GM23338 (cell line): Measurements from ENCODE around the gene NUDT21. TPM values are rescaled to one million over a fixed set of nuclear protein-coding genes. Genes with fewer than 3 reads are reported as not detected.

Source experiments
- ATAC-seq: fragments of 200-7000 bp; cut with Tn5 transposase; 3 replicates; pipeline ENCODE4 v1.9.1; 2020
- DNase-seq: peaks from one replicate; pipeline ENCODE4 v3.0.0-alpha.2; 2015; ENCODE audit warnings: low spot score
- H2AFZ ChIP-seq: fragments of 200-600 bp; sonication (generic); 2 replicates; pipeline ENCODE4 v1.8.0; 2016; ENCODE audit warnings: antibody characterized with exemption, mild to moderate bottlenecking, moderate library complexity
- H3F3A ChIP-seq: fragments of 200-600 bp; sonication (generic); replicated peaks from 2 replicates; pipeline ENCODE4 v1.8.0; 2017; ENCODE audit warnings: antibody characterized with exemption, mixed run types, low read depth
- H3K27ac ChIP-seq: fragments of 200-600 bp; sonication (generic); 2 replicates; pipeline ENCODE4 v1.6.1; 2016; ENCODE audit warnings: low read depth
- H3K27me3 ChIP-seq: fragments of 200-600 bp; sonication (generic); 2 replicates; pipeline ENCODE4 v1.8.0; 2016; ENCODE audit warnings: mild to moderate bottlenecking, mixed run types, moderate library complexity; ENCODE audit not compliant: insufficient read depth
- H3K36me3 ChIP-seq: fragments of 200-600 bp; sonication (generic); 2 replicates; pipeline ENCODE4 v1.8.0; 2016; ENCODE audit warnings: mild to moderate bottlenecking; ENCODE audit not compliant: insufficient read depth
- H3K4me1 ChIP-seq: fragments of 200-600 bp; sonication (generic); 2 replicates; pipeline ENCODE4 v1.8.0; 2016; ENCODE audit warnings: mild to moderate bottlenecking, moderate library complexity; ENCODE audit not compliant: insufficient read depth
- H3K4me2 ChIP-seq: fragments of 200-600 bp; sonication (generic); 2 replicates; pipeline ENCODE4 v1.7.1; 2017; ENCODE audit warnings: mixed run types
- H3K4me3 ChIP-seq: fragments of 200-600 bp; sonication (generic); 2 replicates; pipeline ENCODE4 v1.6.1; 2016; ENCODE audit warnings: mixed run types
- H3K79me2 ChIP-seq: fragments of 200-600 bp; sonication (generic); replicated peaks from 2 replicates; pipeline ENCODE4 v1.8.0; 2017; ENCODE audit warnings: mild to moderate bottlenecking; ENCODE audit not compliant: insufficient read depth
- H3K9me2 ChIP-seq: fragments of 200-600 bp; sonication (generic); 2 replicates; pipeline ENCODE4 v1.8.0; 2017; ENCODE audit not compliant: insufficient read depth
- H4K20me1 ChIP-seq: fragments of 200-600 bp; sonication (generic); replicated peaks from 2 replicates; pipeline ENCODE4 v1.8.0; 2017; ENCODE audit warnings: mild to moderate bottlenecking; ENCODE audit not compliant: insufficient read depth
- H3K27ac Mint-ChIP-seq: 2 replicates; pipeline ENCODE4 v1.8.0; 2020; ENCODE audit warnings: inconsistent platforms, mild to moderate bottlenecking, moderate library complexity, mixed read lengths
- H3K27me3 Mint-ChIP-seq: 3 replicates; pipeline ENCODE4 v1.8.0; 2022; ENCODE audit warnings: low read depth, mild to moderate bottlenecking, moderate library complexity, mixed read lengths, inconsistent platforms; ENCODE audit not compliant: insufficient read depth, poor library complexity
- H3K36me3 Mint-ChIP-seq: 3 replicates; pipeline ENCODE4 v1.8.0; 2021; ENCODE audit warnings: low read depth, mild to moderate bottlenecking, inconsistent platforms, moderate library complexity, mixed read lengths
- H3K4me1 Mint-ChIP-seq: 3 replicates; pipeline ENCODE4 v1.8.0; 2020; ENCODE audit warnings: mild to moderate bottlenecking, inconsistent platforms, mixed read lengths
- H3K4me3 Mint-ChIP-seq: 3 replicates; pipeline ENCODE4 v1.8.0; 2021; ENCODE audit warnings: moderate library complexity, mild to moderate bottlenecking, inconsistent platforms, mixed read lengths
- H3K9me3 Mint-ChIP-seq: 3 replicates; pipeline ENCODE4 v1.8.0; 2020; ENCODE audit warnings: moderate library complexity, mild to moderate bottlenecking, inconsistent platforms, mixed read lengths
- EZH2phosphoT487 ChIP-seq: fragments of 200-600 bp; sonication (generic); IDR thresholded peaks from one replicate; pipeline ENCODE4 v1.8.1; 2018; ENCODE audit warnings: antibody characterized with exemption; ENCODE audit not compliant: unreplicated experiment
- JUNB ChIP-seq: IDR thresholded peaks from one replicate; pipeline ENCODE4 v1.6.1; 2016; ENCODE audit warnings: antibody characterized with exemption; ENCODE audit not compliant: unreplicated experiment
- POLR2AphosphoS5 ChIP-seq: IDR thresholded peaks from 2 replicates; pipeline ENCODE4 v1.6.1; 2016; ENCODE audit warnings: antibody characterized with exemption, low read depth
- STAT1 ChIP-seq: IDR thresholded peaks from one replicate; pipeline ENCODE4 v1.6.1; 2016; ENCODE audit warnings: antibody characterized with exemption; ENCODE audit not compliant: unreplicated experiment
- ZNF114 ChIP-seq: fragments of 250-450 bp; sonication (Bioruptor Pico); IDR thresholded peaks from 2 replicates; pipeline ENCODE4 v1.5.0; 2020; ENCODE audit warnings: mild to moderate bottlenecking, moderate library complexity
- ZNF331 ChIP-seq: fragments of 250-450 bp; sonication (Bioruptor Pico); IDR thresholded peaks from 2 replicates; pipeline ENCODE4 v1.5.0; 2020; ENCODE audit warnings: low read depth, mild to moderate bottlenecking, moderate library complexity
- polyA plus RNA-seq: library from polyadenylated mRNA; unstranded; fragments of >200 nt; fragmentation: Nextera tagmentation; extraction: Ambion mirVana; gene quantifications from 2 replicates; pipeline ENCODE4 v1.2.1, GENCODE V29; 2016
- total RNA-seq: library from RNA; depleted of rRNA; stranded (reverse); fragments of >200 nt; shearing (Covaris generic); gene quantifications from 2 replicates; pipeline ENCODE4 v1.2.3, GENCODE V29; 2014
- TF ChIP-seq, protein P1 (sequence below): IDR thresholded peaks from 2 replicates; pipeline ENCODE4 v1.6.1; 2016; ENCODE audit warnings: antibody characterized with exemption
- TF ChIP-seq, protein P2 (sequence below): fragments of 250-450 bp; sonication (Bioruptor Pico); IDR thresholded peaks from 2 replicates; pipeline ENCODE4 v1.5.0; 2020; ENCODE audit warnings: mild to moderate bottlenecking, moderate library complexity
- TF ChIP-seq, protein P3 (sequence below): IDR thresholded peaks from one replicate; pipeline ENCODE4 v1.6.1; 2018; ENCODE audit warnings: antibody characterized with exemption; ENCODE audit not compliant: unreplicated experiment

Gene NUDT21
- total and polyA plus RNA-seq, 2 experiments from 2014 or later: 83.4 to 132 TPM

GRCh38 chr16:56387396-56387795 is 63.7 kb downstream of the NUDT21 start:
- Histone ChIP-seq H3K9me2 (peaks cover 11% of the 10 kb centered on the region; the same call in 1 of the 2 replicates), H3K4me1 (no peaks in the 10 kb centered on the region), H3K4me3 (no peak overlapping the region), H4K20me1 (no peaks in the 10 kb centered on the region; the same call in 1 of the 2 replicates), H3F3A (no peaks in the 10 kb centered on the region), H3K27ac (no peak overlapping the region), H3K27me3 (no peaks in the 10 kb centered on the region), H3K36me3 (peaks cover 5% of the 10 kb centered on the region; the same call in 1 of the 2 replicates), H3K4me2 (no peak overlapping the region), H3K79me2 (no peaks in the 10 kb centered on the region), H2AFZ (no peak overlapping the region)
- Mint-ChIP-seq H3K36me3 (peaks cover 63% of the 10 kb centered on the region), H3K9me3 (peaks cover 15% of the 10 kb centered on the region), H3K4me1 (no peaks in the 10 kb centered on the region), H3K27me3 (no peaks in the 10 kb centered on the region), H3K27ac (no peak overlapping the region), H3K4me3 (no peak overlapping the region)
- no peak for TF ChIP-seq ZNF331 (CRISPR knock-in tag)
- no peak for TF ChIP-seq ZNF114 (CRISPR knock-in tag)
- TF ChIP-seq EZH2phosphoT487: no peak
- TF ChIP-seq, protein P1, sequence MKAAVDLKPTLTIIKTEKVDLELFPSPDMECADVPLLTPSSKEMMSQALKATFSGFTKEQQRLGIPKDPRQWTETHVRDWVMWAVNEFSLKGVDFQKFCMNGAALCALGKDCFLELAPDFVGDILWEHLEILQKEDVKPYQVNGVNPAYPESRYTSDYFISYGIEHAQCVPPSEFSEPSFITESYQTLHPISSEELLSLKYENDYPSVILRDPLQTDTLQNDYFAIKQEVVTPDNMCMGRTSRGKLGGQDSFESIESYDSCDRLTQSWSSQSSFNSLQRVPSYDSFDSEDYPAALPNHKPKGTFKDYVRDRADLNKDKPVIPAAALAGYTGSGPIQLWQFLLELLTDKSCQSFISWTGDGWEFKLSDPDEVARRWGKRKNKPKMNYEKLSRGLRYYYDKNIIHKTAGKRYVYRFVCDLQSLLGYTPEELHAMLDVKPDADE: no peak
- no peak for TF ChIP-seq STAT1
- TF ChIP-seq, protein P2, sequence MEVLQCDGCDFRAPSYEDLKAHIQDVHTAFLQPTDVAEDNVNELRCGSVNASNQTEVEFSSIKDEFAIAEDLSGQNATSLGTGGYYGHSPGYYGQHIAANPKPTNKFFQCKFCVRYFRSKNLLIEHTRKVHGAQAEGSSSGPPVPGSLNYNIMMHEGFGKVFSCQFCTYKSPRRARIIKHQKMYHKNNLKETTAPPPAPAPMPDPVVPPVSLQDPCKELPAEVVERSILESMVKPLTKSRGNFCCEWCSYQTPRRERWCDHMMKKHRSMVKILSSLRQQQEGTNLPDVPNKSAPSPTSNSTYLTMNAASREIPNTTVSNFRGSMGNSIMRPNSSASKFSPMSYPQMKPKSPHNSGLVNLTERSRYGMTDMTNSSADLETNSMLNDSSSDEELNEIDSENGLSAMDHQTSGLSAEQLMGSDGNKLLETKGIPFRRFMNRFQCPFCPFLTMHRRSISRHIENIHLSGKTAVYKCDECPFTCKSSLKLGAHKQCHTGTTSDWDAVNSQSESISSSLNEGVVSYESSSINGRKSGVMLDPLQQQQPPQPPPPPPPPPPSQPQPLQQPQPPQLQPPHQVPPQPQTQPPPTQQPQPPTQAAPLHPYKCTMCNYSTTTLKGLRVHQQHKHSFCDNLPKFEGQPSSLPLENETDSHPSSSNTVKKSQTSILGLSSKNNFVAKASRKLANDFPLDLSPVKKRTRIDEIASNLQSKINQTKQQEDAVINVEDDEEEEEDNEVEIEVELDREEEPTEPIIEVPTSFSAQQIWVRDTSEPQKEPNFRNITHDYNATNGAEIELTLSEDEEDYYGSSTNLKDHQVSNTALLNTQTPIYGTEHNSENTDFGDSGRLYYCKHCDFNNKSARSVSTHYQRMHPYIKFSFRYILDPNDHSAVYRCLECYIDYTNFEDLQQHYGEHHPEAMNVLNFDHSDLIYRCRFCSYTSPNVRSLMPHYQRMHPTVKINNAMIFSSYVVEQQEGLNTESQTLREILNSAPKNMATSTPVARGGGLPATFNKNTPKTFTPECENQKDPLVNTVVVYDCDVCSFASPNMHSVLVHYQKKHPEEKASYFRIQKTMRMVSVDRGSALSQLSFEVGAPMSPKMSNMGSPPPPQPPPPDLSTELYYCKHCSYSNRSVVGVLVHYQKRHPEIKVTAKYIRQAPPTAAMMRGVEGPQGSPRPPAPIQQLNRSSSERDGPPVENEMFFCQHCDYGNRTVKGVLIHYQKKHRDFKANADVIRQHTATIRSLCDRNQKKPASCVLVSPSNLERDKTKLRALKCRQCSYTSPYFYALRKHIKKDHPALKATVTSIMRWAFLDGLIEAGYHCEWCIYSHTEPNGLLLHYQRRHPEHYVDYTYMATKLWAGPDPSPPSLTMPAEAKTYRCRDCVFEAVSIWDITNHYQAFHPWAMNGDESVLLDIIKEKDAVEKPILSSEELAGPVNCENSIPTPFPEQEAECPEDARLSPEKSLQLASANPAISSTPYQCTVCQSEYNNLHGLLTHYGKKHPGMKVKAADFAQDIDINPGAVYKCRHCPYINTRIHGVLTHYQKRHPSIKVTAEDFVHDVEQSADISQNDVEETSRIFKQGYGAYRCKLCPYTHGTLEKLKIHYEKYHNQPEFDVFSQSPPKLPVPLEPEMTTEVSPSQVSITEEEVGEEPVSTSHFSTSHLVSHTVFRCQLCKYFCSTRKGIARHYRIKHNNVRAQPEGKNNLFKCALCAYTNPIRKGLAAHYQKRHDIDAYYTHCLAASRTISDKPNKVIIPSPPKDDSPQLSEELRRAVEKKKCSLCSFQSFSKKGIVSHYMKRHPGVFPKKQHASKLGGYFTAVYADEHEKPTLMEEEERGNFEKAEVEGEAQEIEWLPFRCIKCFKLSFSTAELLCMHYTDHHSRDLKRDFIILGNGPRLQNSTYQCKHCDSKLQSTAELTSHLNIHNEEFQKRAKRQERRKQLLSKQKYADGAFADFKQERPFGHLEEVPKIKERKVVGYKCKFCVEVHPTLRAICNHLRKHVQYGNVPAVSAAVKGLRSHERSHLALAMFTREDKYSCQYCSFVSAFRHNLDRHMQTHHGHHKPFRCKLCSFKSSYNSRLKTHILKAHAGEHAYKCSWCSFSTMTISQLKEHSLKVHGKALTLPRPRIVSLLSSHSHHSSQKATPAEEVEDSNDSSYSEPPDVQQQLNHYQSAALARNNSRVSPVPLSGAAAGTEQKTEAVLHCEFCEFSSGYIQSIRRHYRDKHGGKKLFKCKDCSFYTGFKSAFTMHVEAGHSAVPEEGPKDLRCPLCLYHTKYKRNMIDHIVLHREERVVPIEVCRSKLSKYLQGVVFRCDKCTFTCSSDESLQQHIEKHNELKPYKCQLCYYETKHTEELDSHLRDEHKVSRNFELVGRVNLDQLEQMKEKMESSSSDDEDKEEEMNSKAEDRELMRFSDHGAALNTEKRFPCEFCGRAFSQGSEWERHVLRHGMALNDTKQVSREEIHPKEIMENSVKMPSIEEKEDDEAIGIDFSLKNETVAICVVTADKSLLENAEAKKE (CRISPR knock-in tag): no peak
- TF ChIP-seq JUNB: no peak
- no peak for TF ChIP-seq POLR2AphosphoS5
- TF ChIP-seq, protein P3, sequence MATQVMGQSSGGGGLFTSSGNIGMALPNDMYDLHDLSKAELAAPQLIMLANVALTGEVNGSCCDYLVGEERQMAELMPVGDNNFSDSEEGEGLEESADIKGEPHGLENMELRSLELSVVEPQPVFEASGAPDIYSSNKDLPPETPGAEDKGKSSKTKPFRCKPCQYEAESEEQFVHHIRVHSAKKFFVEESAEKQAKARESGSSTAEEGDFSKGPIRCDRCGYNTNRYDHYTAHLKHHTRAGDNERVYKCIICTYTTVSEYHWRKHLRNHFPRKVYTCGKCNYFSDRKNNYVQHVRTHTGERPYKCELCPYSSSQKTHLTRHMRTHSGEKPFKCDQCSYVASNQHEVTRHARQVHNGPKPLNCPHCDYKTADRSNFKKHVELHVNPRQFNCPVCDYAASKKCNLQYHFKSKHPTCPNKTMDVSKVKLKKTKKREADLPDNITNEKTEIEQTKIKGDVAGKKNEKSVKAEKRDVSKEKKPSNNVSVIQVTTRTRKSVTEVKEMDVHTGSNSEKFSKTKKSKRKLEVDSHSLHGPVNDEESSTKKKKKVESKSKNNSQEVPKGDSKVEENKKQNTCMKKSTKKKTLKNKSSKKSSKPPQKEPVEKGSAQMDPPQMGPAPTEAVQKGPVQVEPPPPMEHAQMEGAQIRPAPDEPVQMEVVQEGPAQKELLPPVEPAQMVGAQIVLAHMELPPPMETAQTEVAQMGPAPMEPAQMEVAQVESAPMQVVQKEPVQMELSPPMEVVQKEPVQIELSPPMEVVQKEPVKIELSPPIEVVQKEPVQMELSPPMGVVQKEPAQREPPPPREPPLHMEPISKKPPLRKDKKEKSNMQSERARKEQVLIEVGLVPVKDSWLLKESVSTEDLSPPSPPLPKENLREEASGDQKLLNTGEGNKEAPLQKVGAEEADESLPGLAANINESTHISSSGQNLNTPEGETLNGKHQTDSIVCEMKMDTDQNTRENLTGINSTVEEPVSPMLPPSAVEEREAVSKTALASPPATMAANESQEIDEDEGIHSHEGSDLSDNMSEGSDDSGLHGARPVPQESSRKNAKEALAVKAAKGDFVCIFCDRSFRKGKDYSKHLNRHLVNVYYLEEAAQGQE: no peak
- DNase-seq (no peak), ATAC-seq (no peak)
